RWPE1 (cell line): ENCODE results near the gene CDK14.

Source experiments
- CTCF ChIA-PET: fragments of 350-600 bp; sonication (Branson Sonifier 250); formaldehyde crosslinking; extraction: SDS; loops from one replicate; lab custom pipeline; 2021; lab: Yijun Ruan, JAX
- POLR2A ChIA-PET: fragments of 400-600 bp; formaldehyde crosslinking; extraction: SDS; loops from one replicate; lab custom pipeline; 2020; ENCODE audit warnings: antibody characterized with exemption; ENCODE audit not compliant: low non-redundant PET; lab: Yijun Ruan, JAX
- DNase-seq: peaks from one replicate; pipeline ENCODE4 v3.0.0; 2012; ENCODE audit warnings: low spot score
- H3K27ac ChIP-seq: fragments of 450-650 bp; 2 replicates; pipeline ENCODE4 v1.5.1; 2017
- TF ChIP-seq, protein P1 (sequence below): fragments of 450-650 bp; conservative IDR thresholded peaks from 2 replicates; pipeline ENCODE4 v1.5.1; 2017; ENCODE audit warnings: low read depth, mild to moderate bottlenecking

CDK14 gene

DNA sequence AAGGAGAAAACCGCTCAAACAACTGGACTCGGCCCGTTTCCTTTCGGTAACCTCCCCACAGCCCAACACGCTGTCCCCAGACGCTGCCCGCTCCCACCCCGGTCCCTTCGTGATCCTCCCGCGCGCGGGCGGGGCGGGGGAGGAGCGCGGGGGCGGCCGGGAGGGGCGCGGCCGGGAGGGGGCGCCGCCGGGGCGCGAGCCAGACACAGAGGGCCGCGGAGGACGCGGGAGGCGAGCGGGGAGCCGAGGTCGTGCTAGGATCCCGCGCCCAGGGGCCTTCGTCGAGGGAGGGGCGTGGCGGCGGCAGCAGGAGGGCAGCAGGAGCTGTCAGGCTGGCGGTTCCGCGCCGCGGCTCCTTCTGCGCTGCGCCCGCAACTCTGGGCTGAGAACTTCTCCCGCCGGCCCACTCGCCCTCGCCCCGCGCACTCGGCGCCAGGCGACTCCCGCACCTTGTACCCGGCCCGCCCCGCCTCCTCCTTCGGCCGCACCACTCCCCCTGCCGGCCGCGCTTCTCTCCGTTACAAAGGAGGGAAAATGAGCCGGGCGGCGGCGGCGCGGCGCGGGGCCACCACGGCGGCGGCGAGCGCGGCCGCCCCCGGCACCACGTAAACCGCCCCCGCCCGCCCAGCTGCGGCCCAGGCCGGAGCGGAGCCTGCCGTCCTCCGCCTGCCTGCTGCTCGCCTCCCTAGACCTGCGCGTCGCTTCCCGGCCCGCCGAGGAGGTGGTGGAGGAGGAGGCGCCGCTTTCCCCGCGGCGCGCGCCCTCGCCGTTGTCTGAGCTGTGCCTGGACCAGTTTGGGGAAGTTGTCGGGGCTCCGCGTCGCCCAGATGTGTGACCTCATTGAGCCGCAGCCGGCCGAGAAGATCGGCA, at the start of gene CDK14:
CDK14 (plus strand) TSS at position 521 of the 870 bp plus-strand sequence; CDS start at position 828, 307 bp downstream.
- H3K27ac ChIP-seq = peak within 1 kb of the TSS; percentile 92
- ChIA-PET POLR2A (no interaction called here), CTCF (interaction anchor here (0.6 to 1.8 kb wide), 6 partner anchors 9 to 141 kb away, joined by 3 to 7 read pairs (median 4); no protein-coding TSS in a partner anchor)
- DNase-seq = peak; percentile 64
- TF ChIP-seq, protein P1, sequence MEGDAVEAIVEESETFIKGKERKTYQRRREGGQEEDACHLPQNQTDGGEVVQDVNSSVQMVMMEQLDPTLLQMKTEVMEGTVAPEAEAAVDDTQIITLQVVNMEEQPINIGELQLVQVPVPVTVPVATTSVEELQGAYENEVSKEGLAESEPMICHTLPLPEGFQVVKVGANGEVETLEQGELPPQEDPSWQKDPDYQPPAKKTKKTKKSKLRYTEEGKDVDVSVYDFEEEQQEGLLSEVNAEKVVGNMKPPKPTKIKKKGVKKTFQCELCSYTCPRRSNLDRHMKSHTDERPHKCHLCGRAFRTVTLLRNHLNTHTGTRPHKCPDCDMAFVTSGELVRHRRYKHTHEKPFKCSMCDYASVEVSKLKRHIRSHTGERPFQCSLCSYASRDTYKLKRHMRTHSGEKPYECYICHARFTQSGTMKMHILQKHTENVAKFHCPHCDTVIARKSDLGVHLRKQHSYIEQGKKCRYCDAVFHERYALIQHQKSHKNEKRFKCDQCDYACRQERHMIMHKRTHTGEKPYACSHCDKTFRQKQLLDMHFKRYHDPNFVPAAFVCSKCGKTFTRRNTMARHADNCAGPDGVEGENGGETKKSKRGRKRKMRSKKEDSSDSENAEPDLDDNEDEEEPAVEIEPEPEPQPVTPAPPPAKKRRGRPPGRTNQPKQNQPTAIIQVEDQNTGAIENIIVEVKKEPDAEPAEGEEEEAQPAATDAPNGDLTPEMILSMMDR = peak; percentile 72

DNA sequence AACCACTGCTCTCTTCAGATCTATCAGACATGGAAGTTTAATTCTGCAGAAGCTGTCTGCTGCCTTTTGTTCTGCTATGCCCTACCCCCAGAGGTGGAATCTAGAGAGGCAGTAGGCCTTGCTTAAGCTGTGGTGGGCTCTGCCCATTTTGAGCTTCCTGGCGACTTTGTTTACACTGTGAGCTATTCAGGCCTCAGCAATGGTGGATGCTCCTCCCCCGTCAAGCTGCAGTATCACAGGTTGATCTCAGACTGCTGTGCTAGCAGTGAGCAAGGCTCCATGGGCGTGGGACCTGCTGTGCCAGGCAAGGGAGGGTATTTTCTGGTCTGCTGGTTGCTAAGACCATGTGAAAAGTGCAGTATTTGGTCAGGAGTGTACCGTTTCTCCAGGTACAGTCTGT, 45.1 kb upstream of the CDK14 start:
- no peak overlapping the region for H3K27ac ChIP-seq
- CTCF ChIA-PET = interaction anchor here (0.6 kb wide), 1 partner anchor 170 kb away, joined by 4 read pairs; no protein-coding TSS in a partner anchor
- DNase-seq = no peak
- POLR2A ChIA-PET = no interaction called here
- TF ChIP-seq, protein P1 = no peak

DNA sequence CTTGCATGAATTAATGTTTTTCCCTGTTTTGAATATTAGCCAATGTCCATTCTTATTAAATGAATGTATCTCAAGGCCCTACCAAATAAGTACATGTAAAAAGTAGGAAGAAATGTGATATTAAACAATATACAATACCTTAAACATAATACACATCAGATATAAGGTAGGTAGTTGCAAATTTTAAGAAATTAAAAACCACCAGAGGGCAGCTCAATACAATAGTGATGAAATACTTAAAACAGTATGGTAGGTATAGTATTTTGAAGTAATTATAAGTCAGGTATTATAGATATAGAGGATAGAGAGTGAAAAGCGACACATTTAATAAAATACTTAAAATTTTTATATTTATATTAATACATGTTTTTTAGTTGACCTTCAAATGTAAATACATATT, 43.6 kb upstream of the CDK14 start:
- TF ChIP-seq, protein P1 = peak; percentile 51
- peak; percentile 21 for DNase-seq
- no peak overlapping the region for H3K27ac ChIP-seq

DNA sequence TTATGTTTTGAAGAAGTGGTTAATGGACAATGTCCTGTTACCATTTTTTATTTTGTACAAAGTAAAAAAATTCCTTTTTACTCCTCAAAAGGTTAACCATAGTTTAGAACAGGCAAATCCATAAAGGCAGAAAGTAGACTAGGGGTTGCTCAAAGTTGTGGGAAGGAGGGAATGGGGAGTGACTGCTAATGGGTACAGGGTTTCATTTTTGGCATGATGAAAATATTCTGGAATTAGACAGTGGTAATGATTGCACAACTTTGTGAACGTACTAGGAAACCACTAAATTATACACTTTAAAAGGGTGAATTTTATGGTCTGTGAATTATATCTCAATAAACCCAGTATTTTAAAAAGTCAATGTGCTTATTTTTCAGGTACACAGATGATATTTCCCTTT, 35.4 kb upstream of the CDK14 start:
- POLR2A ChIA-PET = no interaction called here
- DNase-seq = no peak
- H3K27ac ChIP-seq = no peak overlapping the region
- CTCF ChIA-PET = no interaction called here
- TF ChIP-seq, protein P1 = no peak

More for the DNA sequence above, 43.6 kb upstream of the CDK14 start:
- CTCF ChIA-PET = interaction anchor here (1.0 kb wide), 1 partner anchor 97 kb away, joined by 3 read pairs; no protein-coding TSS in a partner anchor
- POLR2A ChIA-PET = no interaction called here

DNA sequence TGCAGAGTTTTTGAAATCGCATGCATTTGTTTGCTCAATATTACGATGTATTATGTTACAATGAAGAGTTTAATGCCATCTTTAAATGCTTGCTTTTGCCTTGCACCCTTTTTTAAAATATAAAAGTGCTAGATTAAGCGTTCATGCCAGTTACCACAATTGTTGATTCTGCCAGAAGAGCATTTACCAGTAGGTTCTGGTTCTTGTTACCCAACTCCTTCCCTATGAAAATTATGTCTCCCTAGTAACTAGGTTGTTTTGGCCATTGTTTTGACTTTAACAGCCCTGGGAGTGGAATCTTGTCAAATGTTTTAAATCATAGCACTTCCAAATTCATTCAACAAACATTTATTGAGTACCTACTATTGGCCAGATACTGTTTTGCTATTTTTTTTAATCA, 32.8 kb upstream of the CDK14 start:
- POLR2A ChIA-PET = no interaction called here

DNA sequence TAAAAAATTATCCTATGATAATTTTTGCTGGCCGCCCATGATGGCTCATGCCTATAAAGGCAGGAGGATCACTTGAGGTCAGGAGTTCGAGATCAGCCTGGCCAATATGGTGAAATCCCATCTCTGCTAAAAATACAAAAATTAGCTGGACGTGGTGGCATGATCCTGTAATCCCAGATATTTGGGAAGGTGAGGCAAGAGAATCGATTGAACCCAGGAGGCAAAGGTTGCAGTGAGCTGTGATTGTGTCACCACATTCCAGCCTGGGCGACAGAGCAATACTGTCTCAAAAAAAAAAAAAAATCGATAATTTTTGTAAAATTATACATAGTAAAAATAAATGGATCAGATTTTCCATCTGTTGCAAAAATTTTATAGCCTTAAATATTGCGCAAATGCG, 31.7 kb upstream of the CDK14 start:
- CTCF ChIA-PET = interaction anchor here (0.6 kb wide), 1 partner anchor 285 kb away, joined by 3 read pairs; no protein-coding TSS in a partner anchor
- no peak for DNase-seq
- no peak overlapping the region for H3K27ac ChIP-seq
- POLR2A ChIA-PET = no interaction called here
- TF ChIP-seq, protein P1 = no peak

More for the DNA sequence above, 32.8 kb upstream of the CDK14 start:
- TF ChIP-seq, protein P1 = no peak
- CTCF ChIA-PET = no interaction called here
- DNase-seq = no peak
- H3K27ac ChIP-seq = no peak overlapping the region
